NB4 (cell line): ENCODE results near the gene MND1.

Experiments used
- DNase-seq: peaks from one replicate; pipeline ENCODE4 v3.0.0; 2010; ENCODE audit warnings: low read depth
- H3K4me3 ChIP-seq: one replicate; pipeline ENCODE4 v1.5.1; 2011; ENCODE audit warnings: mild to moderate bottlenecking, low read depth, low read length, moderate library complexity
- CTCF ChIP-seq: IDR thresholded peaks from one replicate; pipeline ENCODE4 v1.5.1; 2012; ENCODE audit warnings: low read depth, low read length
- MYC ChIP-seq: IDR thresholded peaks from 2 replicates; pipeline ENCODE4 v1.6.1; 2011; ENCODE audit warnings: low read depth, low read length
- POLR2A ChIP-seq: IDR thresholded peaks from 2 replicates; pipeline ENCODE4 v1.6.1; 2011; ENCODE audit warnings: mild to moderate bottlenecking; ENCODE audit not compliant: insufficient read length; ENCODE audit errors: extremely low read depth
- TF ChIP-seq, protein P1 (sequence below): IDR thresholded peaks from 2 replicates; pipeline ENCODE4 v1.6.1; 2011; ENCODE audit warnings: low read depth, low read length

MND1 gene

GRCh38 chr4:153398713-153399112 is 54.2 kb downstream of the MND1 start:
- H3K4me3 ChIP-seq, result no peak overlapping the region
- DNase-seq, result no peak
- TF ChIP-seq, protein P1, sequence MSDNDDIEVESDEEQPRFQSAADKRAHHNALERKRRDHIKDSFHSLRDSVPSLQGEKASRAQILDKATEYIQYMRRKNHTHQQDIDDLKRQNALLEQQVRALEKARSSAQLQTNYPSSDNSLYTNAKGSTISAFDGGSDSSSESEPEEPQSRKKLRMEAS, result no peak
- TF ChIP-seq POLR2A, result no peak
- TF ChIP-seq CTCF, result no peak
- no peak for TF ChIP-seq MYC

GRCh38 chr4:153399358-153399757 is 54.9 kb downstream of the MND1 start:
- DNase-seq, result no peak
- TF ChIP-seq CTCF (no peak), MYC (no peak), POLR2A (no peak)
- TF ChIP-seq, protein P1, result no peak

DNA sequence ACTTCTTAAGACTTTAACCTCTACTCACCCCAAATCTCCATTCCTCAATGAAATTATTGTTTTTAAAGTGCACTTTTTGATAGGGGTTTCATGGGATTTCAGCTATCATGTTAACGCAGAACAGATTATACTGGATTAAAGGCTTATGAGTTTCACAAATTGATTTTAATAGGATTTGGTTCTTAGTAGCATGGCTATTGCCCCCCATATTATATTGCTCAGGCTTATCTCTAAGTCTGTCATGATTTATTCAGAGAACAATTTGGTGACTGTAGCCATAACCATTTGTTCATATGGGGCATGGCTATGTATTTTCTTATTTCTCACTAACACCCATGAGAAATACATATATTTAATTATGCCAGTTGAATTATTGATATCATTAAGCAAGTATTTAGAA is 57.0 kb downstream of the MND1 start:
- TF ChIP-seq, protein P1, result no peak
- TF ChIP-seq POLR2A, result no peak
- TF ChIP-seq CTCF, result no peak
- TF ChIP-seq MYC, result no peak
- H3K4me3 ChIP-seq, result no peak overlapping the region
- DNase-seq, result no peak

More at GRCh38 chr4:153399358-153399757, 54.9 kb downstream of the MND1 start:
- no peak overlapping the region for H3K4me3 ChIP-seq

DNA sequence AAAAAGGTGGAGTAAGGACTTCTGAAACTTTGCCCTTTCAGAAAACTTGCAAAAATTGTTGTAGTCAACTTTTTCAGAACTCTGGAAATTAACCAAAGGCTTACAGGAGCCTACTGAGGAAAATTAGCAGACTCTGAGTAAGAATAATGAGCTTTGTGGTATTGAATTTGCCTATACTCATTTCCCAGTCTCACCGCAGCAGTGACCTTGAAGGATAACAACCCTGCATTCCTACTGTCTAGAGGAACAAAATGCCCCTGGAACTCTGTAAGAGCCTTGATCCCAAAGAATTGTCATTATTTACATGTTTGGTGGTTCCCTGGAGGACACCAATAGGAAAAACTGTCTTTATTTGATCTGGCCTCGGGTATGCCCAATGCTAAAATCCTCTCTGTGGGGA is 57.9 kb downstream of the MND1 start:
- TF ChIP-seq, protein P1, result no peak
- TF ChIP-seq MYC (no peak), CTCF (no peak), POLR2A (no peak)
- DNase-seq, result no peak
- no peak overlapping the region for H3K4me3 ChIP-seq

GRCh38 chr4:153403726-153404125 is 59.2 kb downstream of the MND1 start:
- no peak overlapping the region for H3K4me3 ChIP-seq
- TF ChIP-seq CTCF (no peak), MYC (no peak), POLR2A (no peak)
- TF ChIP-seq, protein P1, result no peak
- DNase-seq, result no peak

- no peak overlapping the region for H3K4me3 ChIP-seq
- DNase-seq, result no peak
- TF ChIP-seq MYC (no peak), CTCF (no peak), POLR2A (no peak)
- TF ChIP-seq, protein P1, result no peak
Measured at GRCh38 chr4:153407906-153408305, 63.4 kb downstream of the MND1 start.
